HT-29 (cell line): ENCODE results near the gene UBFD1. TPM values are rescaled to one million over a fixed set of nuclear protein-coding genes. Genes with fewer than 3 reads are reported as not detected.
"Not testable (repeated sequence)": the region's sequence is repeated elsewhere in the genome, so short reads cannot be mapped to it uniquely, and the experiment has no call there.

Experiments used
- DNase-seq: peaks from one replicate; pipeline ENCODE4 v3.0.0-alpha.2; 2015; ENCODE audit warnings: low spot score
- total RNA-seq: library from RNA; depleted of rRNA; stranded (reverse); fragments of >200 nt; shearing (Covaris generic); gene quantifications from 2 replicates; pipeline ENCODE4 v1.2.3, GENCODE V29; 2014; rRNA removed

The UBFD1 gene, protein sequence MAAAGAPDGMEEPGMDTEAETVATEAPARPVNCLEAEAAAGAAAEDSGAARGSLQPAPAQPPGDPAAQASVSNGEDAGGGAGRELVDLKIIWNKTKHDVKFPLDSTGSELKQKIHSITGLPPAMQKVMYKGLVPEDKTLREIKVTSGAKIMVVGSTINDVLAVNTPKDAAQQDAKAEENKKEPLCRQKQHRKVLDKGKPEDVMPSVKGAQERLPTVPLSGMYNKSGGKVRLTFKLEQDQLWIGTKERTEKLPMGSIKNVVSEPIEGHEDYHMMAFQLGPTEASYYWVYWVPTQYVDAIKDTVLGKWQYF
- 67.3 and 94.4 TPM in 2 replicates for total RNA-seq

DNA sequence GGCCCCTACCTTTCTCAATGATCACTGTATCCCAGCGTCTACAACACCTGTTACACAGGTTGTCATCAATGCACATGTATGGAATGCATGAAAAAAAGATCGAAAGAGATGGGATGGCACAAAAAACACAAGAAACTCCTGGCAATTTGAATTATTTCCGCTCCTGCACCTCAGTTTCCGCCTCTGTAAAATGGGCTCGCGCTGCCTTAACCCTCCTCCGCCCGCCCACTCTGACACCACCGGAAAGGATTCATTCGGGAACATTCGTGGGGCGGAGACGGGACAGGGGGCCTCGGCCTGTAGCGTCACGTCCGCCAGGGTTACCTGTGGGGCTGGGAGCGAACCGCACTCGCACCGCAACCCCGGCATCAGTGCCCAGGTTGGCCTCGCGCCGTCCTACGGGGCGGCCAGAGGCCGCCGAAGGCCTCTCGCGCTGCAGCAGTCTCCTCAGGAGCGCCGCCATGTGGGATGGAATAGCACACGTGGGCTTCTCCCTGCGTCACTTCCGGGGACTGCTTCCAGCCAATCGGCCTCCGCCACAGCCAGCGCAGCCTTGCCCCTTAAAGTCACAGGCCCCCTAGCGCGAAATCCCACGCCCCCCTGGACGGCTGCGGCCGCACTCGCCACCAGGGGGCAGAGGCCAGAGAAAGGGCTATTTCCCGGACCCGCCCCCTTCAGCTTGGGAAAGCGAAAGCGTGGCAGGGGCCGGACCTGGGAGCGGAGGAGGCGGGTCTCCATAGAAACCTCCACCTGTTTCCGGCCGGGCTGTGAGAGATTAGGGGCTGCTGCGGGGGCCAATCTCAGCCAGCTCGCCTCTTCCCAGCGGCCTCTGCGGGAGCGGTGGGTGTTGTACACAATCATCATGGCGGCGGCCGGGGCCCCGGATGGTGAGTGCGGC lies at the start of gene UBFD1, which contains the start of gene EARS2:
Gene UBFD1, plus strand, starts transcription at position 847 of the 898 bp plus-strand sequence. Its CDS starts 16 bp downstream, at position 863.
Gene EARS2, minus strand, starts transcription at position 470 of the 898 bp plus-strand sequence. Its CDS starts 7 bp downstream, at position 463.
- peak; percentile 99 for DNase-seq

DNA sequence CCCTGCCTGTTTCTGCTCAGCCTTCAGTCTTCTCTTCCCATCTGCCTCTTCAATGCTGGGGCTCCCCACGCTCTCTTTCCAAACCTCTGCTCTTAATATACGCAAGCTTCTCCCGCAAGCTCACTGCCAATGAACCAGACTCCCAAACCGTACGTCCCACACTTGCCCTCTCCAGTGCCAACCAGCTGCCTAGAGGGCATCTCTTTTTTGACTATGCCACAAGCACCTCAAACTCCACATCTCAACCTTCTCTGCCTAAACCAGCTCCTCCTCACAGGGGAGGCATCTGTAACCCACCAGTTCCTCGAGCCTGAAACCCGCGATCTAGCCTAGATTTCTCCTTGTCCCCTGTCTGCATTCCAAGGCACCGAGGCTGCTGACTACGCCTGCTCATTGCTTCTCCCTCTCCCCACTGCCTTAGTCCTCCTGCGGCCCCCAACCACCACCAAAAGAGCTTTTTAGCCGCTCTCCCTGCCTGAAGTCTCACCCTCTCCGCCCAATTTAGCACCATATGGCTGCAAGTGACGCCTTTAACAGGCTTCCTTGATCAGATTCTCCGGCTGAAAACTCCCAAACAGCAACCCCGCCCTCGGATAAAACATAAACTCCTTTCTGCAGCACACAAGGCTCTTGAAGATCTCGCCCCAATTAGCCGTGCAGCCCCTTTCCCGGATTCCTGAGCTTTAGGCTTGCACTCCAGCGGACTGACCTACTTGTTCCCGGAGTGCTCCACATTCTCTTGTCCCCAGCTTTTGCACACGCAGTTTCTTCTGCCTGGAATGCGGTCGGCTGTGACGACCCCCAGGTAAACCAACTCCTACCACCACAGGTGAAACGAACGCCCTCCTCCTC lies 48.7 kb upstream of the UBFD1 start:
- peak; percentile 20 for DNase-seq

DNA sequence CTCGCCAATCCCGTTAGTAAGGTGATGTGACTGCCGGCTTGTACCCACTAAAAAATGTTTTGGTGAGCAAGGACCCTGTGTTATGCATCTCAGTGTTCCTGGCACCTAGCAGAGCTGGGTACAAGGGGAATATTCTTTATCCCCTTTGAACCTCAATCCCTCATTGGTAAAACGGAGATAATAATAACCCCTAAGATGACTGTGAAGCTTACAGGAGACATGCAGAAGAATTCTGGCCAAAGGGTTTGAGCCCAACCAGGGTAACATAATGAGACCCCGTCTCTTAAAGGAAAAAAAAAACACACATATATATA lies 48.1 kb upstream of the UBFD1 start:
- peak; percentile 20 for DNase-seq

DNA sequence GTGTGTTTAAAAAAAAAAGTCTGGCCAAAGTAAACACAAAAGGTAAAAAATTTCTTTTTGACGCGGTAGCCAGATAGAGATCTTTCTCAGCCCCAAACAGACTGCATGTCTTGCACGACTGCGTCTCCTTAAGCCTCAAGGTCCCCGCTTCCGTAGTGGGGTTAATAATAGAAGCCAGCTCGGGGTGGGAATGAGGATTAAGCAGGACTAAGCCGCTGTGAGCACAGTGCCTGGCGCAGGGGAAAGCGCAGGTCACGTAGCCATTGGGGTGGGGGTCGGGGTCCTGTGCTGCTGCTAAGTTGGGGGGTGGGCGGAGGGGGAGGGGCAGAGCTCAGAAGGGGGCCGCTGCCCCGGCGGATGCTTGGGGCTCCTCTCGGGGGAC lies 47.8 kb upstream of the UBFD1 start:
- DNase-seq, result peak; percentile 44

DNA sequence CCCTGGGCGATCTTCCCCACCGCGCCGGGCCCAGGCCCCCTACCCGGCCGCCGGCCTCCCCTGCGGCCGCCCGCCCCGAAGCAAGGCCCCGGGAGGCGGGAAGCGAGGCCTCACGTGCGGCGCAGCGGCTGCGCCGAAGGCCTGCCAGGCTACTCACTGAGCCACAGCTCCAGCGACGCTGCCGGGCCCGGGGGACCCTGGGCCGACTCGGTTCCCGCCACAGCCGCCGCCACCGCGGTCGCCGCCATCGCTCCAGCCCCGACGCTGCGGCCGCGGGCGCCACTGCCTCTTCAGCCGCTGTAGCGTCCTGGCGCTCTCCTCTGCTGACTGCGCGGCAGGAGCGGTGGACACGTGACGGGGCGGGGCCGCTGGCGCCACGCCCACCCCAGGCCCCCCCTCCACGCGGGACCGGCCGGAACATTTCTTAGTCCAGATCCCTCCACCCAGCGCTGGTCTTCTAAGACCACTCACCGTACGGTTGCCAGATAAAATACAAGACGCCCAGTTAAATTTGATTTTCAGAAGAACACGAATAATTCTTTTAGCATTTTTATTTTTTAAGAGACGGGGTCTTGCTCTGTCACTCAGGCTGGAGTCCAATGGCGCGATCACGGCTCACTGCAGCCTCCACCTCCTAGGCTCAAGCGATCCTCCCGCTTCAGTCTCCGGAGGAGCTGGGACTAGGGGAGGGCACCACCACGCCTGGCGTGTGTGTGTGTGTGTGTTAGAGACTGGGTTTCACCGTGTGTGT lies 47.2 kb upstream of the UBFD1 start, which contains the start of gene GGA2:
Gene GGA2, minus strand, starts transcription at position 331 of the 751 bp plus-strand sequence. Its CDS starts 83 bp downstream, at position 248.
- DNase-seq, result peak; percentile 77

DNA sequence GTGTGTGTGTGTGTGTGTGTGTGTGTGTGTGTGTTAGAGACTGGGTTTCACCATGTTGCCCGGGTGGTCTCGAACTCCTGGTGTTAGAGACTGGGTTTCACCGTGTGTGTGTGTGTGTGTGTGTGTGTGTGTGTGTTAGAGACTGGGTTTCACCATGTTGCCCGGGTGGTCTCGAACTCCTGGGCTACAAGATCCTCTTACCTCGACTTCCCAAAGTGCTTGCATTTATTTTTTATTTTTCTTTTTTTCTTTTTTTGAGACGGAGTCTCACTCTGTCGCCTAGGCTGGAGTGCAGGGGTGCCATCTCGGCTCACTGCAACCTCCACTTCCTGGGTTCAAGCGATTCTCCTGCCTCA lies 46.6 kb upstream of the UBFD1 start:
- not testable (repeated sequence) for DNase-seq

DNA sequence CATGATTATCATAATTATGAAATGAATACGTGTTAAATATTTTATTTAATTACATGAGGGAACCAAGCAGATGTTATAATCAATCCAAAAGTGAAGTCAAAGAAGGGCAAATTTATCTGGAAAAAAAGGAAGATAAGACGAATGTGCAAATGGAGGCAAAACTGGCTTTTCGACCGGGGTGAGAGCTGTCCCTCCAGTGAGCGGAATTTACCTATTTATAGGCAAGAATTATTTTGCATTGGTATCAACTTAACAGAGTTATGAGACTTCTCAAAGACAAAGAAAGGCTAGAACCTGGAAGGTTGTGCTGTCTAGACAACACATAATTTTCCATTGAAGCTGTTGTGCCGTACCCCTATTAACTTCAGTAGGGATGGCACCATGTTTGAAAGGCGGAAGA lies 45.8 kb upstream of the UBFD1 start:
- no peak for DNase-seq

DNA sequence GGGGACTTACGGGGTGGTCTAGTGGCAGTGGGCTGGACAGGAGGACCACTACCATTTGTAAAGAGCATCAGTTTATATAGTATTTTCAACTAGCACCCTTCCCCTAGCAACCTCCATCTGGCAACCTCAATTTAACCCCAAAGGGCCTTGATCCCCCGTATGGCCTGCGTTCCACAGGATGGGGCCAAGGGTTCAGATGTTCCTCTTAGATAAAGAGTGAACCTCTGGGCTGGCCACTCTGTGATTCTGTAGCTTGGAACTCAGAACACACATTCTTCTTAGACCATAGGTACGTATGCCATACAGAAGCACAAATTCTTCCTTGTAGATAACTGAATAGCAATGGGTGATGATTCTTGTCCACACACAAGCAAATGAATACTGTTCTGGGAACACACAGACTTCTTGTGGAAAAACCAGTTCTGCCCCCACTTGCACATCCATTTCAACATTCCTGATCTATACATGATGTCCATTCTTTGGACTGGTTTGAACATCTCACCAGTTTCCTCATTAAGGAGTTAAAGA lies 45.3 kb upstream of the UBFD1 start:
- no peak for DNase-seq

DNA sequence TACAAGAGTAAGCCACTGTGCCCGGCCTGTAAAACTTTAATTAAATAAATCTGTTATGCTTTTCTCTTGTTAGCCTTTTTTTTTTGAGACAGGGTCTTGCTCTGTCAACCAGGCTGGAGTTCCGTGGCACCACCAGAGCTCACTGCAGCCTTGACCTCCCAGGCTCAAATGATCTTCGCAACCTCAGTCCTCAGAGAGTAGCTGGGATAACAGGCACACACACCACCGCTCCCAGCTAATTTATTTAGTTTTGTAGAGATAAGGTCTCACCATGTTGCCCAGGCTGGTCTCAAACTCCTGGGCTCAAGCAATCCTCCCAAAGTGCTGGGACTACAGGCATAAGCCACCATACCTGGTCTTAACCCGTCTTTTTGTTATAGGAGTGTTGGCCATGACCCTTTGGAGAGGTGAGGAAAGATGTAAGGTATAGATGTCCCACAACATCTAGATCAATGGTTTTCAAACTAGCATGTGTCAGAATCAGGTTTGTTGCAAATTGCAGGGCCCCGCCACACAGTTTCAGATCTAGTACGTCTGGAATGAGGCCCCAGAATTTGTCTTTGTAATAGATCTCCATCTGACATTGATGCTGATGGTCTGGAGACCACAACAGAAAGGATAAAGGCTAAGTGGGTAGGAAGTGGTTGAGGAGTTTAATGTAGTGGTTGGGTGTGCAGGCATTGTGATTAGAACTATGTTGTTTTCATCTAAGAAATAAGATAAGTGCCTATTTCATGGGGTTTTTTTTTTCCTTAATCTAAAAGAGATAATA lies 43.0 kb upstream of the UBFD1 start:
- DNase-seq, result no peak

DNA sequence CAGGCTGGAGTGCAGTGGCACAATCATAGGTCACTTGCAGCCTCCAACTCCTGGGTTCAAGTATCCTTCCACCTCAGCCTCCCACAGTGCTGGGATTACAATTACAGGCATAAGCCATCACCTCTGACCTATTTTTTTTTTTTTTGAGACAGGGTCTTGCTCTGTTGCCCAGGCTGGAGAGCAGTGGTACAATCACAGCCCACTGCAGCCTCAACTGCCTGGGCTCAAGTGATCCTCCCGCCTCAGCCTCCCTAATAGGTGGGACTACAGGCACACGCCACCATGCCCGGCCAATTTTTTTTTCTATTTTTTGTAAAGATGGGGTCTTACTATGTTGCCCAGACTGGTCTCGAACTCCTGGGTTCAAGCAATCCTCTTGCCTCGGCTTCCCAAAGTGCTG lies 41.6 kb upstream of the UBFD1 start:
- no peak for DNase-seq

DNA sequence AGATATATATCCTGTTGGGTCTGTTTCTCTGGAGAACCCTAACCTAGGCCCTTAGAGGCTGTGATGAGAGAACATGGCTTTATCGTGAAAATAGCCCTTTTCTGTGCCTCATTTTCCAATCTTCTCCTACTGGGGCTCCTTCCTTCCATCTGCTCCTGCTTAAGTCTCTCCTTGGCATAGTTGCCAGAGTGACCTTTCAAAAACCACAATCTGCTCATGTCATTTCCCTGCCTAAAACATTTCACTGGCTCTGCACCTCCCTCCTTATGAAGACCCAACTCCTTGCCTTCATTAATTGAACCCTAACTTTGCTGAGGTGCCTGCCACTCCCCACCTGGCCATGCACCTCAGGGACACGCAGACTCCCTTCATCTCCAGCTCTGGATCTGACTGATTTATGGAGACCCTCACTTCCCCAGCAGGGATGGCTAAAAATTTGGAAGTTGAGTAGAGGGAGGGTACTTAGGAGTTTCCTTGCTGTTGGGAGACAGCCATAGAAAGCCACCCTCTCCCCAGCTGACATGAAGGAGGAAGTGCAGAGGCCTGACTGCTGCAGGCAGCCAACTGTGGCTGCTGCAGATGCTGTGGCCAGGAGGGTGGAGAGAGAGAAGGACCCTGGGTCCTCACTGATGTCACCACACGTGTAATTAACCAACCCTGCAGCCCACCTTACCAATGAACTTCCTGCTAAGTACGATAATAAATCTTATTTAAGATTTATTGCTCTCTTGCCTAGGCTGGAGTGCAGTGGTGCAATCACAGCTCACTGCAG lies 41.0 kb upstream of the UBFD1 start:
- no peak for DNase-seq

DNA sequence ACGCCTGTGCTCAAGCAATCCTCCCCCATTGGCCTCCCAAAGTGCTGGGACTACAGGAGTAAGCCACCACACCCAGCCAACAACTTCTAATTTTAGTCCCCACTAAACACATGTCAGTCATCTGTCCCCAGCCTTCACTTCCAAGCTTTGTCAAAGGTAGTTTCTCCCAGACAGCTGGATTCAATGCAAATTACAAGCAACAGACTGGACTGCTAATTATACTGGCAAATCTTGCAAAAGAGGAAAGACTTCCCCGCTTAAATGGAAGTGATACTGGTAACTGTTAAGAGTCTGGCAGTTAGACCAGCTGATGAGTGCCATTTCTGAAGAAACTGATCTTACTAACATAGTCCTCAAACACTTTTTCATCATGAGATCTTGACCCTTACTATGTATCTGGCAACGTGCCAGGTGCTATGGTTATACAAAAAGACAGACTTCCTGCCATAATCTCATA lies 39.1 kb upstream of the UBFD1 start:
- no peak for DNase-seq

DNA sequence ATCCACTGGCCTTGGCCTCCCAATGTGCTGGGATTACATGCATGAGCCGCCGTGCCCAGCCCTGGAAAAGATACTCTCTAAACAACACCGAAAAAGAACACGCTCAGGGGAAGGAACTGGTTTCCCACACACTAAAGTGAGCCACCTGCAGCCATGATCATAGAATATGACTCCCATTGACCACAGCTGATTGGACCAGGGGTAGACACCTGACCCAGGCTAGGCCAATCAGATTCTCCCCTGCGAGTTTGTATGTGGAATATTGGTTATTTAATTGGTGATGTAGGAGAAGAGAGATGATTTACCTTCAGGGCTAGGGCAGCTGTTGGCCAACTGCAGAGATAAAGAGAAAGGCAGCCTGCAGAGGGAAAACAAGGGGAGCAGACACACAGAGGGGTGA lies 38.2 kb upstream of the UBFD1 start:
- DNase-seq, result no peak

DNA sequence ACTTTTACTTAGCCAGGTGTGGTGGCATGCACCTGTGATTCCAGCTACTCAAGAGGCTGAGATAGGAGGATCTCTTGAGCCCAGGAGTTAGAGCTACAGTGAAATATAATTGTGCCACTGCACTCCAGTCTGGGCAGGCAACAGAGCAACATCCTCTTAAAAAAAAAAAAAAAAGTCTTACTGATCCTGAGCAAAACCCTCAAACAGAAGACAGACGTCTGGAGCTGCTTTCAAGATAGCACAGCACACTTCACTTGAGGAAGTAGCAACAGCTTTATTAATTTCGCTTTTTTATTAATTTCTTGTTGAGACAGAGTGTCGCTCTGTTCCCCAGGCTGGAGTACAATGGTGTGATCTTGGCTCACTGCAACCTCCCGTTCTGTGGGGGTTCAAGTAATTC lies 37.0 kb upstream of the UBFD1 start:
- DNase-seq, result no peak

DNA sequence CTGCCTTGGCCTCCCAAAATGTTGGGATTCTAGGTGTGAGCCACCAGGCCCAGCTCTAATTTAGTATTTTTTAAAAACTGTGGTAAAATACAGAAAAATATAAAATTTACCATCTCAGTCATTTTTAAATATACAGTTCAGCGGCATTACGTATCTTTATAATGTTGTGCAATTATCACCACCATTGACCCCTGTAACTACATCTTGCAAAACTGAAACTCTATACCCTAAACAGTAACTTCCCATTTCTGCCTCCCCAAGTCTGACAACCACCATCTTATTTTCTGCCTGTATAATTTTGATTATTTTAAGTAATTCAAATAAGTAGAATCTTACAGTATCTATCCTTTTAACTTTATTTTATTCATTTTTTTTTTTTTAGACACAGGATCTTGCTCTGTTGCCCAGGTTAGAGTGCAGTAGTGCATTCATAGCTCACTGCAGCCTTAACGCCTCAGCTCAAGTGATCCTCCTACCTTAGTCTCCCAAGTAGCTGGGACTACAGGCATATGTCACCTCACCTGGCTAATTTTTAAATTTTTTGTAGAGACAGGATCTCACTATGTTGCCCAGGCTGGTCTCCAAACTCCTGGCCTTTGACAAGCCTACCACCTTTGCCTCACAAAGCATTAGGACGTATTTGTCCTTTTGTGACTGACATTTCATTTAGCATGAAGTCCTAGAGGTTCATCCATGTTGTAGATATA lies 36.3 kb upstream of the UBFD1 start:
- DNase-seq, result no peak

DNA sequence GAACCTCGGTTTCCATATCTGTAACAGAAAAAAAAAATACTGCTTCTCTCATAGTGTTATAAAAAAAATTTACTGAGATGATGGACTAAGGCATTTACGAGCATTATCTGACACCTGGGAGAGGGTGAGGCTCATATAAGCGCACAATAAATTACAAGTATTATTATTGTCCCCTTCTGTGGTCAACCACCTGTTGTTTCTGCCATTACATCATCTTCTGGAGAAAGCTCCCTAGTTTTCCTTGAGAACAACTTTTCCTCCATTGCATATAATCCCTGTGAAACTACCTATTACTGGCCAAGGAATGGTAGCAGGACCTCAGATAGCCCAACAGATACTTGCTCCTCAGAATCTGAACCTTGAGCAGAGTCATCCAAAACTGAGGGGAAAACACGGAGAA lies 35.6 kb upstream of the UBFD1 start:
- DNase-seq, result no peak

DNA sequence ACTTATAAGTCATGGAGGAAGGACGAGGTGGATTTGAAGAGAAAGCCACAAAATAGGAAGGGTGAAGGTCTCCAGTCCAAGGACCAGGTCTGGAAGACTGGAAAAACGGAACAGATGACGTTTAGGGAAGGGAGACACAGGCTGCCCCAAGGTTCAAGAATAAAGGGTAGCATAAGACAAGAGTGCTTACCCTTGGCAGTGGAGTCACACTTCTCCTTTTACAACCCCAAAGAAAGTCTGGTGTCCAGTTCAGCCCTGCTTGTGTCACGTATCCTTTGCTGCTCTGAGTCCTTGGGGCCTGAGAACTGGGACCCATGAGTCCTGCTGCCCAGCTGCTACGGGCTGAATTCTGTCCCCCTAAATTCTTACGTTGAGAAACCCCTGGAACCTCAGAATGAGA lies 34.2 kb upstream of the UBFD1 start:
- DNase-seq, result no peak

DNA sequence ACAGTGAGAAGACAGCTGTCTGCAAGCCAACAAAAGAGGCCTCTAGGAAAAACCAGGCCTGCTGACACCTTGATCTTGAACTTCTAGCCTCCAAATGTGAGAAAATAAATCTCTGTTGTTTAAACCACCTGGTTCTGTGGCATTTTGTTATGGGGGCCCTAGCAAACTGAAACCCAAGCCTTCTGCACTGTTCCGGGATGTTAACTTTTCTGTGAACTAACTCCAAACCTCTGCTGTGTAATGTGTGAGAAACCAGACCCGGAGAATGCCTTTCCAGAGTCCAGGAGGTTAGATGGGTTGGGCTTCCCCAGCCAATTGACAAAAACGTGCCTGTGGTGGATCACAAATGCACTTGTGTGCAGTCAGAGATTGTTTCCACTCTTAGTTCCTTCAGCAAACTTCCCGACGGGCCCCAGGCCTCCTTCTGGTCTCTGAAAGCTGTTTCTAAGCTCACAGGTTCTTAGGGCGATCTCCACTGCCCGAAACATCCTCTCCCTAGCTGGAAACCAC lies 33.6 kb upstream of the UBFD1 start:
- no peak for DNase-seq
